Endothelial cell of umbilical vein (primary cell): Measurements from ENCODE around the gene SLC12A2. TPM values are rescaled to one million over a fixed set of nuclear protein-coding genes. Genes with fewer than 3 reads are reported as not detected.

Experiments
- BruUV-seq: library from RNA; stranded (reverse); fragments of 400-500 nt; replicated peaks from 2 replicates; lab custom pipeline; 2021; lab: Mats Ljungman, UMichigan
- CTCF ChIA-PET: fragments of 300-600, 350-600 bp; sonication (Branson Sonifier 250); formaldehyde crosslinking; loops from one replicate; lab custom pipeline; 2021; ENCODE audit warnings: antibody characterized with exemption, inconsistent platforms; lab: Charles Lee
- POLR2A ChIA-PET: fragments of 300-600, 350-600 bp; sonication (Branson Sonifier 250); formaldehyde crosslinking; loops from one replicate; lab custom pipeline; 2021; ENCODE audit warnings: antibody characterized with exemption, inconsistent platforms; lab: Charles Lee
- DNase-seq: peaks from one replicate; pipeline ENCODE4 v3.0.0-alpha.2; 2011; ENCODE audit warnings: low read depth, low spot score
- FAIRE-seq: peaks from 2 replicates; lab custom pipeline; 2011; peaks lifted over from hg19 to GRCh38; lab: Jason Lieb, UNC
- H2AFZ ChIP-seq: 2 replicates; pipeline ENCODE4 v1.6.0; 2012; ENCODE audit warnings: low read depth, low read length, control low read depth, inconsistent platforms
- H3K27ac ChIP-seq: 2 replicates; pipeline ENCODE4 v1.5.1; 2011; ENCODE audit warnings: low read depth, mild to moderate bottlenecking, control low read depth, low read length, moderate library complexity; ENCODE audit not compliant: insufficient read depth
- H3K27me3 ChIP-seq, 2 experiments: 2 replicates each; pipeline versions ENCODE4 v1.6.0 to v1.6.1; 2011; ENCODE audit warnings: low read length in 2 of 2, mixed read lengths in 1 of 2; ENCODE audit not compliant: control insufficient read depth in 2 of 2, insufficient read depth in 2 of 2
- H3K36me3 ChIP-seq, 2 experiments: 2 replicates in 1 of 2; 3 replicates in 1 of 2; pipeline ENCODE4 v1.5.1; 2011; ENCODE audit warnings: low read length in 2 of 2, mild to moderate bottlenecking in 1 of 2, moderate library complexity in 1 of 2; ENCODE audit not compliant: control insufficient read depth in 2 of 2, insufficient read depth in 2 of 2; ENCODE audit errors: extremely low read depth in 1 of 2
- H3K4me1 ChIP-seq: 3 replicates; pipeline ENCODE4 v1.5.1; 2011; ENCODE audit warnings: mild to moderate bottlenecking, low read length; ENCODE audit not compliant: control insufficient read depth, insufficient read depth; ENCODE audit errors: extremely low read depth
- H3K4me2 ChIP-seq: 2 replicates; pipeline ENCODE4 v1.6.1; 2011; ENCODE audit warnings: low read length, control low read depth, mixed read lengths; ENCODE audit not compliant: insufficient read depth
- H3K4me3 ChIP-seq, 3 experiments: fragments of 200-600 bp in 1 of 3; sonication (generic), shearing (Covaris generic) in 1 of 3; replicated peaks in 1 of 3; 2 replicates each; pipeline ENCODE4 v1.5.1; 2011 to 2016; ENCODE audit warnings: control low read depth in 3 of 3, low read length in 3 of 3, mild to moderate bottlenecking in 2 of 3, inconsistent platforms in 1 of 3, low read depth in 1 of 3, moderate library complexity in 1 of 3; ENCODE audit not compliant: insufficient read depth in 1 of 3
- H3K79me2 ChIP-seq: 2 replicates; pipeline ENCODE4 v1.6.0; 2012; ENCODE audit warnings: low read length, inconsistent platforms; ENCODE audit not compliant: control insufficient read depth, insufficient read depth
- H3K9ac ChIP-seq: replicated peaks from 2 replicates; pipeline ENCODE3; 2011; ENCODE audit warnings: low read length, control low read depth; ENCODE audit not compliant: insufficient read depth; ENCODE audit errors: extremely low read depth
- H3K9me1 ChIP-seq: replicated peaks from 3 replicates; pipeline ENCODE4 v1.6.0; 2011; ENCODE audit warnings: mild to moderate bottlenecking, low read length; ENCODE audit not compliant: control insufficient read depth, insufficient read depth; ENCODE audit errors: extremely low read depth
- H3K9me3 ChIP-seq: replicated peaks from 2 replicates; pipeline ENCODE4 v1.5.1; 2012; ENCODE audit warnings: low read length, inconsistent platforms; ENCODE audit not compliant: control insufficient read depth, insufficient read depth
- H4K20me1 ChIP-seq: replicated peaks from 2 replicates; pipeline ENCODE3; 2011; ENCODE audit warnings: mild to moderate bottlenecking, low read length; ENCODE audit not compliant: control insufficient read depth, insufficient read depth; ENCODE audit errors: extremely low read depth
- CTCF ChIP-seq, 2 donors: IDR thresholded peaks; 1 replicate in 1 of 2; 2 replicates in 1 of 2; pipeline ENCODE4 v1.5.1; 2011; ENCODE audit warnings: low read length in 2 of 2, mild to moderate bottlenecking in 2 of 2, moderate library complexity in 2 of 2, control low read depth in 1 of 2, inconsistent platforms in 1 of 2, low read depth in 1 of 2; ENCODE audit not compliant: insufficient read depth in 1 of 2; ENCODE audit errors: extremely low read depth in 1 of 2
- EZH2 ChIP-seq: IDR thresholded peaks from 2 replicates; pipeline ENCODE4 v1.6.1; 2012; ENCODE audit warnings: borderline replicate concordance, low read depth, mild to moderate bottlenecking, moderate library complexity, low read length, inconsistent platforms; ENCODE audit not compliant: severe bottlenecking
- FOS ChIP-seq: IDR thresholded peaks from 2 replicates; pipeline ENCODE4 v1.6.1; 2011; ENCODE audit warnings: mild to moderate bottlenecking, low read length, moderate library complexity, borderline replicate concordance; ENCODE audit not compliant: insufficient read depth
- GATA2 ChIP-seq: IDR thresholded peaks from 2 replicates; pipeline ENCODE4 v1.7.0; 2011; ENCODE audit warnings: low read depth, mild to moderate bottlenecking, moderate library complexity, mixed read lengths, low read length; ENCODE audit not compliant: insufficient read length, insufficient read depth
- JUN ChIP-seq: IDR thresholded peaks from 2 replicates; pipeline ENCODE4 v1.6.1; 2011; ENCODE audit warnings: borderline replicate concordance, low read depth; ENCODE audit not compliant: insufficient read length, insufficient read depth
- MAX ChIP-seq: IDR thresholded peaks from 2 replicates; pipeline ENCODE4 v1.6.1; 2011; ENCODE audit not compliant: insufficient read depth, insufficient read length
- MYC ChIP-seq: IDR thresholded peaks from one replicate; pipeline ENCODE4 v1.6.1; 2011; ENCODE audit warnings: mild to moderate bottlenecking, low read depth, low read length
- POLR2A ChIP-seq: IDR thresholded peaks from 2 replicates; pipeline ENCODE4 v1.6.1; 2012; ENCODE audit warnings: low read depth, mild to moderate bottlenecking, control low read depth, low read length
- POLR2AphosphoS5 ChIP-seq: IDR thresholded peaks from 2 replicates; pipeline ENCODE4 v1.6.1; 2012; ENCODE audit warnings: low read depth, mild to moderate bottlenecking, control low read depth, low read length, moderate library complexity; ENCODE audit not compliant: insufficient read depth
- dilution Hi-C: fragments of 300-500 bp; cut with MboI; formaldehyde crosslinking; loops from one replicate; pipeline ENCODE4 v1.15.0; 2019; ENCODE audit warnings: low sequenced_read_pairs; ENCODE audit not compliant: extremely low pct_ligation_motif_present
- intact Hi-C: fragments of 100-400 bp; cut with micrococcal nuclease; formaldehyde crosslinking; loops from one replicate; pipeline ENCODE4 v1.10.0; 2022
- polyA plus RNA-seq, 4 experiments: library from polyadenylated mRNA; depleted of rRNA in 3 of 4; stranded (reverse) in 3 of 4; unstranded in 1 of 4; fragments of >200 nt; gene quantifications; 2 replicates each; pipeline versions ENCODE4 v1.2.1 to v1.2.3, GENCODE V29; 2011 to 2012; ENCODE audit warnings: missing spikeins in 1 of 4
- total RNA-seq: library from RNA; stranded (reverse); gene quantifications from 2 replicates; pipeline ENCODE4 v1.2.3, GENCODE V29; 2021

The SLC12A2 gene
- total and polyA plus RNA-seq, 2 donors (not counting 3 experiments of a cell fraction or from before 2014, with no cell fraction given): 11.0 to 59.5 TPM

- Histone ChIP-seq H2AFZ (no peak overlapping the region), H3K4me2 (no peak overlapping the region), H3K79me2 (no peaks in the 10 kb centered on the region), H3K9ac (no peak overlapping the region), H3K36me3 (no peaks in the 10 kb centered on the region), H3K4me1 (peaks cover 10% of the 10 kb centered on the region), H3K27ac (no peak overlapping the region), H4K20me1 (no peaks in the 10 kb centered on the region), H3K9me3 (no peaks in the 10 kb centered on the region), H3K27me3 (no peaks in the 10 kb centered on the region), H3K9me1 (no peaks in the 10 kb centered on the region), H3K4me3 (no peak overlapping the region)
- dilution Hi-C loops (no loop called here), intact Hi-C loops (no loop called here)
- FAIRE-seq (no peak), DNase-seq (no peak)
- BruUV-seq: no TSS peak
- ChIA-PET CTCF (interaction anchor here (0.8 to 6.1 kb wide), 16 partner anchors 10 to 640 kb away, joined by 3 to 79 read pairs (median 6); partner anchors contain the start of gene SLC12A2), POLR2A (no interaction called here)
- TF ChIP-seq FOS (no peak), CTCF (IDR thresholded peaks at IDR 0.05; ENCODE audit: extremely low read depth in 1 of 2, insufficient read depth in 1 of 2, low read depth in 1 of 2, low read length in 2 of 2) (no peak), POLR2AphosphoS5 (no peak), MYC (no peak), EZH2 (no peak), MAX (no peak), POLR2A (no peak), GATA2 (no peak), JUN (no peak)
These were observed 118.8 kb downstream of the SLC12A2 start for GRCh38 chr5:128202320-128202719.
